GM12891 (cell line): ENCODE data around the gene EHBP1.

ENCODE experiments used
- PAX5 ChIP-seq: IDR thresholded peaks from 2 replicates; pipeline ENCODE4 v1.6.1; 2011; ENCODE audit warnings: low read length, moderate library complexity, mild to moderate bottlenecking; ENCODE audit not compliant: insufficient read depth, severe bottlenecking
- POLR2A ChIP-seq: IDR thresholded peaks from 2 replicates; pipeline ENCODE4 v1.6.1; 2011; ENCODE audit warnings: low read depth, low read length, control low read depth
- POLR2AphosphoS5 ChIP-seq: IDR thresholded peaks from 2 replicates; pipeline ENCODE4 v1.6.1; 2011; ENCODE audit warnings: low read depth, low read length, control low read depth
- POU2F2 ChIP-seq: IDR thresholded peaks from 2 replicates; pipeline ENCODE4 v1.6.1; 2011; ENCODE audit warnings: low read depth, mild to moderate bottlenecking, control low read depth, low read length, moderate library complexity
- SPI1 ChIP-seq: IDR thresholded peaks from 2 replicates; pipeline ENCODE4 v1.6.1; 2011; ENCODE audit warnings: low read depth, low read length, control low read depth
- TAF1 ChIP-seq: IDR thresholded peaks from 2 replicates; pipeline ENCODE4 v1.6.1; 2011; ENCODE audit warnings: low read depth, low read length, control low read depth

- no peak for TF ChIP-seq SPI1
- no peak for TF ChIP-seq POLR2AphosphoS5
- no peak for TF ChIP-seq POLR2A
- TF ChIP-seq POU2F2, result no peak
- TF ChIP-seq TAF1, result no peak
- TF ChIP-seq PAX5, result no peak
Observed at GRCh38 chr2:62933398-62933917, 227.9 kb downstream of the EHBP1 start.
